ENCODE data around the gene GYS1.

GYS1 gene

GRCh38 chr19:49010453-49010852 lies 17.3 kb upstream of the GYS1 start:
- no peak for DNase-seq (ENCODE audit: low spot score)
- TF ChIP-seq CTCF (IDR thresholded peaks at IDR 0.05; ENCODE audit: borderline replicate concordance, control extremely low read depth, extremely low read depth, insufficient read depth, missing control alignments): no peak
- in situ Hi-C loops (cut with MboI; ENCODE audit: low sequenced_read_pairs, unreplicated experiment): no loop called here

- in situ Hi-C loops (cut with MboI; ENCODE audit: low sequenced_read_pairs, unreplicated experiment): no loop called here
- DNase-seq (ENCODE audit: low spot score): peak; percentile 34
- no peak for TF ChIP-seq CTCF (IDR thresholded peaks at IDR 0.05; ENCODE audit: borderline replicate concordance, control extremely low read depth, extremely low read depth, insufficient read depth, missing control alignments)
Measured at GRCh38 chr19:49009828-49010227, 16.7 kb upstream of the GYS1 start.

- no peak for TF ChIP-seq CTCF (IDR thresholded peaks at IDR 0.05; ENCODE audit: borderline replicate concordance, control extremely low read depth, extremely low read depth, insufficient read depth, missing control alignments)
- in situ Hi-C loops (cut with MboI; ENCODE audit: low sequenced_read_pairs, unreplicated experiment): no loop called here
- DNase-seq (ENCODE audit: low spot score): no peak
Measured at GRCh38 chr19:49006905-49007304, 13.8 kb upstream of the GYS1 start.

GRCh38 chr19:49004964-49005614 lies 12.0 kb upstream of the GYS1 start:
- DNase-seq (ENCODE audit: low spot score): no peak
- TF ChIP-seq CTCF (IDR thresholded peaks at IDR 0.05; ENCODE audit: borderline replicate concordance, control extremely low read depth, extremely low read depth, insufficient read depth, missing control alignments): no peak
- in situ Hi-C loops (cut with MboI; ENCODE audit: low sequenced_read_pairs, unreplicated experiment): no loop called here

GRCh38 chr19:49004133-49004532 lies 11.0 kb upstream of the GYS1 start:
- TF ChIP-seq CTCF (IDR thresholded peaks at IDR 0.05; ENCODE audit: borderline replicate concordance, control extremely low read depth, extremely low read depth, insufficient read depth, missing control alignments): no peak
- in situ Hi-C loops (cut with MboI; ENCODE audit: low sequenced_read_pairs, unreplicated experiment): no loop called here
- DNase-seq (ENCODE audit: low spot score): no peak

- peak; percentile 64 for TF ChIP-seq CTCF (IDR thresholded peaks at IDR 0.05; ENCODE audit: borderline replicate concordance, control extremely low read depth, extremely low read depth, insufficient read depth, missing control alignments)
- peak; percentile 72 for DNase-seq (ENCODE audit: low spot score)
- in situ Hi-C loops (cut with MboI; ENCODE audit: low sequenced_read_pairs, unreplicated experiment): no loop called here
Measured at GRCh38 chr19:48999481-49000325, 6.6 kb upstream of the GYS1 start.
